ENCODE measurements around the gene SMARCC2. TPM values are rescaled to one million over a fixed set of nuclear protein-coding genes. Genes with fewer than 3 reads are reported as not detected.

The SMARCC2 gene
- total RNA-seq, 6 donors from 2014 or later, result 71.4 to 258 (median 93.9) TPM

DNA sequence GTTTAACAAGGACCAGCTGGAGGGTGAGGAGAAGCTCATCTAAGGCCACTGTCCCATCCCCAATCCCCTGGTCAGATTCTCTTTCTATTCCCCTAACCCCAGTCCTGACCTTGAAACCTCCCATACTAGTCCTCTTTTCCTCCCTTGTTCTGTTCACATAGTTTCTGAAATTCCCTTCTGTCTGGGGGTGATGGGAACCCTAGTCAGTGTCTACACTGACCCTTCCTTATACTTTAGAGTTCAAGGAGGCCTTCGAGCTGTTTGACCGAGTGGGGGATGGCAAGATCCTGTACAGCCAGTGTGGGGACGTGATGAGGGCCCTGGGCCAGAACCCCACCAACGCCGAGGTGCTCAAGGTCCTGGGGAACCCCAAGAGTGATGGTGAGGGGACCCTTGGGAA, 34.5 kb downstream of the SMARCC2 start:
- peaks cover 32 to 50% (median 35%) of the 10 kb centered on the region in 4 donors for H3K4me1 ChIP-seq
- TF ChIP-seq POLR2A (IDR thresholded peaks at IDR 0.05) (no peak), POLR2AphosphoS5 (IDR thresholded peaks at IDR 0.05) (no peak), EP300 (IDR thresholded peaks at IDR 0.05) (no peak)
- TF ChIP-seq, protein P1, sequence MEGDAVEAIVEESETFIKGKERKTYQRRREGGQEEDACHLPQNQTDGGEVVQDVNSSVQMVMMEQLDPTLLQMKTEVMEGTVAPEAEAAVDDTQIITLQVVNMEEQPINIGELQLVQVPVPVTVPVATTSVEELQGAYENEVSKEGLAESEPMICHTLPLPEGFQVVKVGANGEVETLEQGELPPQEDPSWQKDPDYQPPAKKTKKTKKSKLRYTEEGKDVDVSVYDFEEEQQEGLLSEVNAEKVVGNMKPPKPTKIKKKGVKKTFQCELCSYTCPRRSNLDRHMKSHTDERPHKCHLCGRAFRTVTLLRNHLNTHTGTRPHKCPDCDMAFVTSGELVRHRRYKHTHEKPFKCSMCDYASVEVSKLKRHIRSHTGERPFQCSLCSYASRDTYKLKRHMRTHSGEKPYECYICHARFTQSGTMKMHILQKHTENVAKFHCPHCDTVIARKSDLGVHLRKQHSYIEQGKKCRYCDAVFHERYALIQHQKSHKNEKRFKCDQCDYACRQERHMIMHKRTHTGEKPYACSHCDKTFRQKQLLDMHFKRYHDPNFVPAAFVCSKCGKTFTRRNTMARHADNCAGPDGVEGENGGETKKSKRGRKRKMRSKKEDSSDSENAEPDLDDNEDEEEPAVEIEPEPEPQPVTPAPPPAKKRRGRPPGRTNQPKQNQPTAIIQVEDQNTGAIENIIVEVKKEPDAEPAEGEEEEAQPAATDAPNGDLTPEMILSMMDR (IDR thresholded peaks at IDR 0.05), result no peak
- 93 to 94% methylated on average over 5 of the region's 5 CpGs for WGBS, 2 donors
- DNase-seq, result no peak
- no peak overlapping the region for H3K4me3 ChIP-seq
- H3K27me3 ChIP-seq, result no peaks in the 10 kb centered on the region
- H3K27ac ChIP-seq, result no peak overlapping the region
- H3K9me3 ChIP-seq, result no peaks in the 10 kb centered on the region
- ATAC-seq (ENCODE audit: low FRiP score in 2 of 2), result no peak
- peaks cover 0 to 6% (median 3%) of the 10 kb centered on the region in 4 donors for H3K36me3 ChIP-seq

- Histone ChIP-seq H3K27ac (no peak overlapping the region), H3K4me3 (no peak overlapping the region)
- WGBS, 2 donors, result 100% methylated on average over 1 of the region's 1 CpG
Measured at GRCh38 chr12:56154246-56154771, 35.0 kb downstream of the SMARCC2 start.

DNA sequence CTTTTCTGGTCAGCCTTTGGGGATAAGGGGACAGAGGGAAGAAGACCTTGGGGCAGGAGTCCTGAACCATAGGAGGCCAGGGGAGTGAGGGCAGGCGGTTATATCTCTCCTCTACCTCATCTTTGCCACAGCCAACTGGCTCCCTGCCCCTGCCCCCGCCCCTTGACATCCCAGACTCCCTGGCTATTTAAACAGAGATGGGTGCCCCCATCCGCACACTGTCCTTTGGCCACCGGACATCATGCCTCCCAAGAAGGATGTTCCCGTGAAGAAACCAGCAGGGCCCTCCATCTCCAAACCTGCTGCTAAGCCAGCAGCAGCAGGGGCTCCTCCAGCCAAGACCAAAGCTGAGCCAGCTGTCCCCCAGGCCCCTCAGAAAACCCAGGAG, 35.6 kb downstream of the SMARCC2 start:
- H3K36me3 ChIP-seq, result no peaks in the 10 kb centered on the region
- WGBS, 2 donors, result 83 to 88% methylated on average over 4 to 5 of the region's 5 CpGs
- H3K27me3 ChIP-seq, result no peaks in the 10 kb centered on the region
- TF ChIP-seq POLR2AphosphoS5 (IDR thresholded peaks at IDR 0.05) (no peak), POLR2A (IDR thresholded peaks at IDR 0.05) (no peak)
- H3K27ac ChIP-seq, result no peak overlapping the region
- H3K4me1 ChIP-seq, result peaks cover 27 to 42% (median 29%) of the 10 kb centered on the region in 4 donors
- H3K4me3 ChIP-seq, result no peak overlapping the region
- no peak for DNase-seq
- no peak for ATAC-seq (ENCODE audit: low FRiP score in 2 of 2)
- H3K9me3 ChIP-seq, result no peaks in the 10 kb centered on the region

More at GRCh38 chr12:56154246-56154771, 35.0 kb downstream of the SMARCC2 start:
- Histone ChIP-seq H3K9me3 (no peaks in the 10 kb centered on the region), H3K4me1 (peaks cover 27 to 45% (median 30%) of the 10 kb centered on the region in 4 donors), H3K36me3 (peaks cover 0 to 1% (median 0%) of the 10 kb centered on the region in 4 donors), H3K27me3 (no peaks in the 10 kb centered on the region)
- TF ChIP-seq POLR2AphosphoS5 (IDR thresholded peaks at IDR 0.05) (no peak), POLR2A (IDR thresholded peaks at IDR 0.05) (no peak), EP300 (IDR thresholded peaks at IDR 0.05) (no peak)
- TF ChIP-seq, protein P1 (IDR thresholded peaks at IDR 0.05), result no peak
- ATAC-seq (ENCODE audit: low FRiP score in 2 of 2), result no peak
- DNase-seq, result no peak

- 2 to 11% methylated on average over 6 to 8 of the region's 8 CpGs for WGBS, 2 donors
- Histone ChIP-seq H3K9me3 (no peaks in the 10 kb centered on the region), H3K36me3 (no peaks in the 10 kb centered on the region), H3K4me3 (peak overlapping the region; percentile 54 to 66 (median 60)), H3K27ac (peak overlapping the region; percentile 89 to 95 (median 94)), H3K4me1 (peaks cover 27 to 42% (median 29%) of the 10 kb centered on the region in 4 donors), H3K27me3 (no peaks in the 10 kb centered on the region)
- DNase-seq (no peak), ATAC-seq (ENCODE audit: low FRiP score in 2 of 2) (no peak)
- TF ChIP-seq, protein P1 (IDR thresholded peaks at IDR 0.05), result no peak
- no peak for TF ChIP-seq EP300 (IDR thresholded peaks at IDR 0.05)
- no peak for TF ChIP-seq POLR2A (IDR thresholded peaks at IDR 0.05)
- TF ChIP-seq POLR2AphosphoS5 (IDR thresholded peaks at IDR 0.05), result no peak
Measured at GRCh38 chr12:56152756-56153677, 36.3 kb downstream of the SMARCC2 start.

DNA sequence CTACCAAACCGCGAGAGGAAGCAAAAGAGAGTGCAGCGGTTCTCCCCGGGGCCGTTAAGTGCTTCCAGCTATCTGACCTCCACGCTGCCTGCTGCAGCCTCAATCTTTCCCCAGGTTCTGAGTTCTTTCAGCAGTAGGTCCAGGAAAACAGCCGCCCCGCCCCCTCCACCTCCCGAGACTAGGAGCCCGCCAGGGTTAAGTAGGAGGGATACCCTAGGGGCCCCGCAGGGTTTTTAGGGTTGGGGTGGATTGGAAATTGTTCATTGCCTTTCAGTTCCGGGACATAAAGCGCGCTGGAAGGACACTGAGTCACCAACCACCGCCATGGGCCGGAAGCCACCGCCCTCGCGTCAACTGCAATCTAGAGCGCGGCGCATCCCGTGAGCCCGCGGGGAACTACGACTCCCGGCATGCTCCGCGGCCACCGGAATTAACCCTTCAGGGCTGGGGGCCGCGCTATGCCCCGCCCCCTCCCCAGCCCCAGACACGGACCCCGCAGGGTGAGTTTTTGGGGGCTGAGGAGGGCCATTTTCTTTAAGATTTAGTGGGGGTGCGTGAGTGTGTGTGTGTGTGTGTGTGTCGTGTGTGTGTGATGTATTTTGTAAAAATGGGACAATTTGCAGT, 37.0 kb downstream of the SMARCC2 start, which contains the start of gene MYL6B:
Gene MYL6B, plus strand, starts transcription at position 456 of the 624 bp plus-strand sequence. CDS start 1,332 bp downstream, outside the sequence.
- H3K27ac ChIP-seq, result peak within 1 kb of the TSS; percentile 89 to 95 (median 94)
- no peaks in the 10 kb centered on the region for H3K36me3 ChIP-seq
- H3K4me1 ChIP-seq, result peaks cover 26 to 39% (median 29%) of the 10 kb centered on the region in 4 donors
- WGBS, 2 donors, result 0% methylated on average over 13 to 37 of the region's 37 CpGs
- H3K27me3 ChIP-seq, result no peaks in the 10 kb centered on the region
- peak within 1 kb of the TSS; percentile 54 to 66 (median 60) for H3K4me3 ChIP-seq
- TF ChIP-seq, protein P1 (IDR thresholded peaks at IDR 0.05), result no peak
- TF ChIP-seq POLR2AphosphoS5 (IDR thresholded peaks at IDR 0.05) (peak; percentile 91 to 96), EP300 (IDR thresholded peaks at IDR 0.05) (peak in 1 of 4 donors; percentile 2), POLR2A (IDR thresholded peaks at IDR 0.05) (peak in 2 of 4 donors; percentile 56 to 72)
- ATAC-seq (ENCODE audit: low FRiP score in 2 of 2) (peak; percentile 96 to 99), DNase-seq (peak; percentile 96 to 97)
- no peaks in the 10 kb centered on the region for H3K9me3 ChIP-seq
